ENCODE results near the gene CDHR2.

The CDHR2 gene

GRCh38 chr5:176573564-176574296, 24.6 kb downstream of the CDHR2 start:
- TF ChIP-seq TEAD4 (IDR thresholded peaks at IDR 0.05) (no peak), MAX (IDR thresholded peaks at IDR 0.05) (no peak), RAD21 (IDR thresholded peaks at IDR 0.05; ENCODE audit: low read depth) (peak; percentile 89), EP300 (IDR thresholded peaks at IDR 0.05; ENCODE audit: borderline replicate concordance) (no peak), REST (IDR thresholded peaks at IDR 0.05; ENCODE audit: low read depth) (no peak)

GRCh38 chr5:176574297-176574591, 25.1 kb downstream of the CDHR2 start:
- TF ChIP-seq EGR1 (IDR thresholded peaks at IDR 0.05) (no peak), REST (IDR thresholded peaks at IDR 0.05; ENCODE audit: low read depth) (no peak), YY1 (IDR thresholded peaks at IDR 0.05; ENCODE audit: low read depth) (no peak), NFIC (IDR thresholded peaks at IDR 0.05) (no peak), TEAD4 (IDR thresholded peaks at IDR 0.05) (no peak), MAX (IDR thresholded peaks at IDR 0.05) (no peak), CEBPB (IDR thresholded peaks at IDR 0.05) (no peak), TCF12 (IDR thresholded peaks at IDR 0.05; ENCODE audit: low read depth) (no peak), FOXM1 (IDR thresholded peaks at IDR 0.05; ENCODE audit: borderline replicate concordance, low read depth) (no peak), CREB1 (IDR thresholded peaks at IDR 0.05; ENCODE audit: low read depth) (no peak), ZBTB7A (IDR thresholded peaks at IDR 0.05; ENCODE audit: low read depth) (no peak), TAF1 (IDR thresholded peaks at IDR 0.05; ENCODE audit: low read depth) (no peak), RAD21 (IDR thresholded peaks at IDR 0.05; ENCODE audit: low read depth) (no peak), EP300 (IDR thresholded peaks at IDR 0.05; ENCODE audit: borderline replicate concordance) (no peak)
- TF ChIP-seq, protein P1, sequence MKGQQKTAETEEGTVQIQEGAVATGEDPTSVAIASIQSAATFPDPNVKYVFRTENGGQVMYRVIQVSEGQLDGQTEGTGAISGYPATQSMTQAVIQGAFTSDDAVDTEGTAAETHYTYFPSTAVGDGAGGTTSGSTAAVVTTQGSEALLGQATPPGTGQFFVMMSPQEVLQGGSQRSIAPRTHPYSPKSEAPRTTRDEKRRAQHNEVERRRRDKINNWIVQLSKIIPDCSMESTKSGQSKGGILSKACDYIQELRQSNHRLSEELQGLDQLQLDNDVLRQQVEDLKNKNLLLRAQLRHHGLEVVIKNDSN (IDR thresholded peaks at IDR 0.05), result no peak

GRCh38 chr5:176575066-176575465, 25.9 kb downstream of the CDHR2 start:
- TF ChIP-seq EGR1 (IDR thresholded peaks at IDR 0.05), result no peak
- TF ChIP-seq MAX (IDR thresholded peaks at IDR 0.05), result no peak
- TF ChIP-seq NFIC (IDR thresholded peaks at IDR 0.05), result no peak
- TF ChIP-seq CEBPB (IDR thresholded peaks at IDR 0.05), result no peak
- TF ChIP-seq TAF1 (IDR thresholded peaks at IDR 0.05; ENCODE audit: low read depth), result no peak
- no peak for TF ChIP-seq TCF12 (IDR thresholded peaks at IDR 0.05; ENCODE audit: low read depth)
- no peak for TF ChIP-seq ZBTB7A (IDR thresholded peaks at IDR 0.05; ENCODE audit: low read depth)
- no peak for TF ChIP-seq YY1 (IDR thresholded peaks at IDR 0.05; ENCODE audit: low read depth)
- TF ChIP-seq, protein P1 (IDR thresholded peaks at IDR 0.05), result no peak
- TF ChIP-seq TEAD4 (IDR thresholded peaks at IDR 0.05), result no peak
- TF ChIP-seq CREB1 (IDR thresholded peaks at IDR 0.05; ENCODE audit: low read depth), result no peak
- no peak for TF ChIP-seq FOXM1 (IDR thresholded peaks at IDR 0.05; ENCODE audit: borderline replicate concordance, low read depth)
- no peak for TF ChIP-seq REST (IDR thresholded peaks at IDR 0.05; ENCODE audit: low read depth)
- TF ChIP-seq RAD21 (IDR thresholded peaks at IDR 0.05; ENCODE audit: low read depth), result no peak
- TF ChIP-seq EP300 (IDR thresholded peaks at IDR 0.05; ENCODE audit: borderline replicate concordance), result no peak
